GM10266 (cell line): Measurements from ENCODE around the gene DNAJA3.

Source experiments
- DNase-seq: peaks from one replicate; pipeline ENCODE4 v3.0.0; 2012; ENCODE audit errors: extremely low spot score
- CTCF ChIP-seq: IDR thresholded peaks from 2 replicates; pipeline ENCODE4 v1.5.1; 2012; ENCODE audit warnings: mild to moderate bottlenecking, low read depth; ENCODE audit not compliant: control insufficient read depth, insufficient read depth; ENCODE audit errors: missing control alignments

The DNAJA3 gene

GRCh38 chr16:4419402-4419959, 6.2 kb upstream of the DNAJA3 start:
- DNase-seq, result no peak
- TF ChIP-seq CTCF, result no peak

- DNase-seq, result no peak
- TF ChIP-seq CTCF, result no peak
Observed at GRCh38 chr16:4420505-4421105, 5.1 kb upstream of the DNAJA3 start.

GRCh38 chr16:4426021-4426684, 485 bp downstream of the DNAJA3 start:
- no peak for TF ChIP-seq CTCF
- no peak for DNase-seq

GRCh38 chr16:4426722-4427372, 1.2 kb downstream of the DNAJA3 start:
- TF ChIP-seq CTCF, result no peak
- no peak for DNase-seq

GRCh38 chr16:4428500-4428899, 2.8 kb downstream of the DNAJA3 start:
- no peak for TF ChIP-seq CTCF
- no peak for DNase-seq

- DNase-seq, result no peak
- TF ChIP-seq CTCF, result no peak
Observed at GRCh38 chr16:4431023-4431422, 5.4 kb downstream of the DNAJA3 start.

- DNase-seq, result no peak
- TF ChIP-seq CTCF, result no peak
Observed at GRCh38 chr16:4433228-4433627, 7.6 kb downstream of the DNAJA3 start.
